ENCODE results near the gene FGFR2.
"Not testable (repeated sequence)": the region's sequence is repeated elsewhere in the genome, so short reads cannot be mapped to it uniquely, and the experiment has no call there.

FGFR2 gene

DNA sequence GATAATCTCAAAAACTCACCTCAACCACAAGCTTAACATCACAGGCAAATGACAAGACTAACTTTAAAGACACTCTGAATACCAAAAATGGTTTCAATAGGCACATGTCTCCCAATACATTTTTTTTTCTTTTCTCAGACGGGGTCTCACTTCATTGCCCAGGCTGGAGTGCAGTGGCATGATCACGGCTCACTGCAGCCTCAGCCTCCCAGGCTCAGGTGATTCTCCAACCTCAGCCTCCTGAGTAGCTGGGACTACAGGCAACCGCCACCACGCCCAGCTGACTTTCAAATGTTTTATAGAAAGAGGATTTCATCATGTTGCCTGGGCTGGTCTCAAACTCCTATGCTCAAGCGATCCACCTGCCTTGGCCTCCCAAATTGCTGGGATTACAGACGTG, 77.7 kb downstream of the FGFR2 start:
- not testable (repeated sequence) for DNase-seq

GRCh38 chr10:121519901-121520493, 78.2 kb downstream of the FGFR2 start:
- no peak for DNase-seq

DNA sequence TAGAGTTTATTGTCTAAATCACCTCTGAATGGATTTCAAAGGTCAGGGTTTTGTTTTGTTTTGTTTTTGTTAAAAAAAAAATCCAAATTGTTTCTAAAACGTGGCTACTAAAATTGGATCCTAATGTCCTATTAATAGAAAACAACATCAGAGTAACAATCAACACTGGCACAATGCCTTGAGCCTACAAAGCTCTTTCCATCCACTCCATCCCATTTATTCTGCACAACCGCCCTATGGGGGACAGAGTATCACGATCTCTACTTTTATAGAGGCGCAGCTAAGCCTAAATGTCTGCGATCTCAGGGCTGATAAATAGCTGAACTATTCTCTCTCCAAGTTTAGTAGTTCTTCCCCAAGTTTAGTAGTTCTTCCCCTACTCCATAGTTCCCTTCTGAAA, 78.8 kb downstream of the FGFR2 start:
- DNase-seq: no peak

DNA sequence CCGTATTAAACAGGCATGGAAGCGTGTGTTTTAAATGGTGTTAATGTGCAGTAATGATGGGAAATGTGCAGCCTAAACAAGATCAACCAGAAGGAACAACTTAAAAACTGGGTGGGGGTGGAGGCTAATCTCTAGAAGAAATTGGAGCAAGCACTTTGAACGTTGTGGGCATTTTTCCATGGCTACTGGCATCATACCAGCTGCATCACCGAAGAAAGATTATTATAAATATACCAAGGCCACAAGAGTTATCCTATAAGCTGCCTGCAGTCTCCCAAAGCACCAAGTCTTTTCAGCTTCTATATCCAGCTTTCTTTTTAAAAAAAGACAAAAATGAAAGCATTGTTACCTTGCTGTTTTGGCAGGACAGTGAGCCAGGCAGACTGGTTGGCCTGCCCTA, 79.9 kb downstream of the FGFR2 start:
- DNase-seq: no peak

- no peak for DNase-seq
Measured at GRCh38 chr10:121516093-121516865, 82.0 kb downstream of the FGFR2 start.

GRCh38 chr10:121514141-121514865, 83.9 kb downstream of the FGFR2 start:
- DNase-seq: no peak

GRCh38 chr10:121511943-121512342, 86.3 kb downstream of the FGFR2 start:
- no peak for DNase-seq

DNA sequence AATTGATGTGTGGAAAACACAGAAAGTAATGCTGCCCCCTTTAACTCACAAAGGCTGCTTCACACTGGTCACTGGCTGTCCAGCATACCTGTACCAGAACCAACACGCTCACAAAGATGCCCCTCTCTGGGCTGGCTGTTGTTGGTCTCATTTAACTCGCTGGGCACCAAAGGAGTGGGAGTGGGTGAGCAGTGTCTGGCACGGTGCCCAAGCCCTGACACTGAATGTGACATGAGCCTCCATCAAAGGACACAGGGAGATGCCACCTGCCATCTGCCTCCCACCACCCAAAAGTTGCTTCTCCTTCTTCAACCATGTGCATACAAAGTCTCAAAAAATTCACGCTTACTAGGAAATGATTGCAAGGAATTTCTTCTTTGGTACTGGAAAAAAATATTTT, 86.8 kb downstream of the FGFR2 start:
- no peak for DNase-seq

DNA sequence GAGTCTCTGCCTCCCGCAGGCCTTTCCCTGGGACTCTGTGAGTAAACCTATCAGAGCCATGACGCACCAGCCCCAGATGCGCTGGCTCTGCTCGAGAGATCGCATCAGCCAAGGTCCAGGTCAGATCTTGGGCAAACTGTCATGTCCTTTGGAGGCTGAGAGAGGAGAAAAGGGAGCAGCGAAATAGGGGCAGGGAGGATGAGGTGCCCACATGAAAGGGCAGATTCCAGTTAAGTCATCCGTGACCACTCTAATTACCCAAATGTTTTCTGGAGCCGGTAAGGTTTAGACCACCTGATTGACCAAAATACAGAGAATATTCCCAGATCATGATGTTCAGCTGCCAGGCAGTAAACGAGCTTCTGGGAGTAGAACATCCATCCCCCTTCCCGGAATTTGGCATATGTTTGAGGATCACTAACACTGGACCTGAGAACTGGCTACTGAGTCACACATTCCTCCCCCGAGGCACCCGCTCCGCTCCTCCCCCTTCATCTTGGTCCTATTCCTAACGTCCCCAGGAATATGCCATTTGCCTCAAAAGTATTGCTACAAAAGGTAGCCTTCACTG, 88.0 kb downstream of the FGFR2 start:
- no peak for DNase-seq

- no peak for DNase-seq
Measured at GRCh38 chr10:121509796-121510195, 88.4 kb downstream of the FGFR2 start.

DNA sequence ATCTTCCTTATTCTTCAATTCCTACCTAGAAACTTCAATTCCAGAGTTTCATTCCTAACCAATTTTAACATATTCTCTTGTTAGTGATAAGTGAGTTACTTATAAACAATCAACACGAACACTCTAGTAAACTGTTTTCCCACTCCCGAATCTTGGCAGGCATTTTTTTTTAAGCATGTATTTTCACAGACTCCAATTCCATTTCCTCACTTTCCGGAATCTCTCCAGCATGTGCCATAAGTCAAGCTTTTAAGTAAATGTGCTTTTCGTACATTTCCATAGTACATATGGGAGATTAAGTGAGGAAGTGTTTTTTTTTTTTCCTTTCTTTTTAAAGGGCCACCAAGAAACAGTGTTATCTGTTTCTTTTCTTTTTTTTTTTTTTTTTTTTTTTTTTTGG, 89.1 kb downstream of the FGFR2 start:
- no peak for DNase-seq

- no peak for DNase-seq
Measured at GRCh38 chr10:121503587-121504051, 94.6 kb downstream of the FGFR2 start.

DNA sequence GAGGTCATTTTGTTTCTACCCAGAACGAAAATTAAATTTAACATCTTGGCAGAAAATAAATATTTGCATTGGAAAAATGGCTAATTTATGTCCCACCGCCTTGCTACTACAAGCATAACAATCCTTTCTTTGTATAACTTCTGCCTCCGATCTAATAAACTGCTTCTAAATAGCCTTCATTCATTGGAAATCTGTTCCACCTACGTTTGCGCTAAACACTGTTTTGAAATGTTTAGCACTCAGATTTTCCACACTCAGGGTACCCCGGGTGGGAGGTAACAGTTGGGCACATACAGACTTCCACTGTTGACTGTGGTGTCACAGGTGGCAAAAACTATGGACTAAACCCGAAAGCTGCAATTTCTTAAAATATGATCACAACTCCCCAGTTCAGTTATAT, 96.4 kb downstream of the FGFR2 start:
- no peak for DNase-seq

DNA sequence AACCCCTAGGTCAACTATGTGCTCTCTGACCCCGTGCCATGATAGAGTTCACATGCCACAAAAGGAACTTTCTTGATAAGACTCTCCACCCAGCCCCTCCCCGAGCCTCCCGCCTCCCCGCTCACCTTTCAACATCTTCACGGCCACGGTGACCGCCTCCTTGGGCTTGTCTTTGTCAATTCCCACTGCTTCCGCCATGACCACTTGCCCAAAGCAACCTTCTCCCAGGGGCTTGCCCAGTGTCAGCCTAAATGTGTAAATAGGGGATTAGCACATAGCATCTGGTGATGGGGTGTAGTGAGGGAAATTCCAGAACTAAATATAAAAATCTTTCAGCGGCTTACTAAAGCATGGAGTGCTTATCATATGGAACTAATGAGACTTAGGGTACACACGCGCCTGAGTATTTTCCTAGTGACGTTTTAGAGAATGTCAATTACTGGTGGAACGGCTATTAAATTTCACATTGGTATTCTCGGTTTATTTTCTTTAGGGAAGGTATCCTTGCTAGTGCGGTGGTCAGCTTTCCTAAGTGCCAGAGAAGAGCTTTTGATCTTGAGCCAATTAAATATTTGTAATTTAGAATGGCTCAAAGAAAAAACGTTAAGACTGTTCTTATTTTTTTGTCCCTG, 97.4 kb downstream of the FGFR2 start:
- DNase-seq: no peak

DNA sequence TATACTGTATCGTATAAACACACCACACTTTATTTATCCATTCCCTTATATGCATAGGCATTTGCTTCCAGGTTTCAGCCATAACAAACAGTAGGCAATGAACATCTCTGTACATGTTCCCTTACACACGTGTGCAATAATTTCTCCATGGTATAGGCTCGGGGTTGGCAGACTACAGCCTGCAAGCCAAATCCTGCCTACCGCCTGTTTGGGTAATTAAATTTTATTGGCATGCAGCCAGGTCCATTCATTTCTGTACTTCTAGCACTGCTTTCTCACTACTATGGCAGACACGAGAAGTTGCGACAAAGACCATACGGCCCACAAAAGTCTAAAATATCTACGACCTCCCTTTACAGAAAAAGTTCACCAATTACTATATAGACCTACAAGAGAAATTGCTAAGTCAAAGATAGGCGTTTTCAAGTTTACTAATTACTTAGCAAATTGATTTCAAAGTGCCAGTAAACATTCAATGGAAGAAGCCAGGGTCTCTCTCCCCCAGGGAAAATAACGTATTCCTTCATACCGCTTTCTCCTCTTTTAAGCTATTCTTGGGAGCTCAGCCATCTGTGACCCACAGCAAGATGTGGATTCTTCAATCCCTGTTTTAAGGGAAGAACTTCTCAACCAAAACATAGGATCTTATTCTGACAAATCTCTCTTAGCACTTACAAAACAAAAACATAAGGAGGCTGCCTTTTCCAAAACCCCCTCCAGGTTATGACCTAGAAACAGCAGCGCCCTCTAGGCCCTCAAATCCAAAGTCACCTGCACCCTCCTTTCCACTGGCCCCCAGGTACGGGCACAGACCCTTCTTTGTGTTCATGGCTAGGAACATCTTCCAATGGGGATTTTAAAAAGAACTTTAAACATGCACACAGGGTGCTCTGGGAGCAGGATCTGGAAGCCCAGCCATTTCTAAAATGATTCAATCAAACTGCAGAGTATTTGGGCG, 100.5 kb downstream of the FGFR2 start:
- no peak for DNase-seq

- no peak for DNase-seq
Measured at GRCh38 chr10:121495719-121496118, 102.5 kb downstream of the FGFR2 start.

DNA sequence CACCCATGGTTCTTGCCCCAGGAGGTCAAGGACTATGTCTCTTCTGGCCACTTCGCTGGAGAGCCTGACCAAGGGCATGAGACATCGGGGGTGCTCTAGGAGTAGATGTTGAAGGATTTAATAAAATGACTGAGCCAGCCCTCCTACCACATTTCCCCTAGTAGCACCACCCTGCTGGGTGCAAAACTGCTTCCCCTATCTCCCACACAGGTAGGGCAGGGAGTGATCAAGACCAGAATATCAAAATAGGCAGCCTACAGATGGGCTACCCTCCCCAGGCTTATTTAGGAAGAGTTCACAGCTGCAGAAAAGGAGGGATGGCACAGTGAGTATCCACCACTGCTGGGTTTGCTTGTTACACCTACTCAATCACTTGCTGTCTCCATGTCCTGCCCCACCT, 103.9 kb downstream of the FGFR2 start:
- no peak for DNase-seq

DNA sequence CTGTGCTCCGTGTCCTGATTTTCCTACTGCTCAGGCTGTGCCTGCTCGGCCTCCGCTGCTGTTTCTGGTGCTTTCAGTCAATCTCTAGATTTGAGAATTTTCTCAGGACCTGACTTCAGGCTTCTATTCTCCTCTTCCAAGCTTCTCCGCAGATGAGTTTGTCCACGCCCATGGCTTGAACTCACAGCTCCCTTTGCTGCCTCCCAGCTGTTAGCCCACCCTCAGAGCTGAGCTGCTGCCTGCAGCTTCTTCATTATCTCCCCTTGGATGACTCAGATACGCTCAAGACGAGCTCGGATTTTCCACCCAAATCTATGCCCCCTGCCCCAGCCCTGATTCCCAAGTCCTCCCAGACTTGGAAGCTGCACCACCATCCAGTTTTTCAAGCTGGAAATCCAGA, 104.7 kb downstream of the FGFR2 start:
- DNase-seq: no peak

- no peak for DNase-seq
Measured at GRCh38 chr10:121490871-121491519, 107.2 kb downstream of the FGFR2 start.

- DNase-seq: no peak
Measured at GRCh38 chr10:121485436-121486139, 112.7 kb downstream of the FGFR2 start.

DNA sequence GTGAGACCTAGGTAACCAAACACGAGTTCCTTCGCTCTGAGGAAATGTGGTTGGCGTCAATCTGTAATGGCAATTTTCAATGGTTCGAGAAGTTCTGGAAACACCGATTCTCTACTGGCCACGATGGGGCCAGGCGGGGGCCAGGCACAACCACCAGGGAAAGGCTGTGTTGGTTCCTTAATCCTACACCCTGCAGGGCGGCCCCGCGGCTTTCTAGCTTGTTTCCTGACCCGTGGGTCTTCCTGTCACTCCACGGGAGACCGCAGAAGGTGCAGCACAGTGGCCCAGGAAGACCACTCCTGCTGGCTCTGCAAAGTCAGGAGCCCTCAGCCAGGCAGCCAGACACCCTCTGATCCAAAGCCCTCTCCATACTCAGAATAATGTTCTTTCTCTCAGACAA, 113.4 kb downstream of the FGFR2 start:
- no peak for DNase-seq

Measured in cortex of kidney (tissue), 1 donor.